Fibroblast of the aortic adventitia (primary cell): ENCODE measurements around the gene LCN9. TPM values are rescaled to one million over a fixed set of nuclear protein-coding genes. Genes with fewer than 3 reads are reported as not detected.

Experiments
- DNase-seq: peaks from one replicate; pipeline ENCODE4 v3.0.0-alpha.2; 2010; ENCODE audit warnings: low read depth
- H3K4me3 ChIP-seq: 2 replicates; pipeline ENCODE4 v1.5.1; 2011; ENCODE audit warnings: low read depth, mild to moderate bottlenecking, control low read depth, low read length, moderate library complexity
- CTCF ChIP-seq: IDR thresholded peaks from 2 replicates; pipeline ENCODE4 v1.5.1; 2011; ENCODE audit warnings: mild to moderate bottlenecking, low read length, control low read depth, inconsistent platforms; ENCODE audit not compliant: insufficient read depth
- total RNA-seq: library from RNA; depleted of rRNA; stranded (reverse); fragments of >200 nt; gene quantifications from 2 replicates; pipeline ENCODE4 v1.2.3, GENCODE V29; 2012; ENCODE audit warnings: low replicate concordance

LCN9 gene
- total RNA-seq, 1 donor, result not detected

- H3K4me3 ChIP-seq, result no peak overlapping the region
- DNase-seq, result no peak
- no peak for TF ChIP-seq CTCF
Observed at GRCh38 chr9:135716045-135716444, 52.9 kb downstream of the LCN9 start.

Other genes starting within 250 kb of the LCN9 start
- gene PPP1R26, start 183.5 kb upstream of the LCN9 start, total RNA-seq, result 2.8 and 5.2 TPM in 2 replicates
- 5.5 and 21.4 TPM in 2 replicates for gene MRPS2, start 162.6 kb upstream of the LCN9 start, total RNA-seq
- not detected in 2 replicates for gene LCN1, start 141.9 kb upstream of the LCN9 start, total RNA-seq
- gene OBP2A, start 117.2 kb upstream of the LCN9 start, total RNA-seq, result not detected in 2 replicates
- gene PAEP, start 101.6 kb upstream of the LCN9 start, total RNA-seq, result not detected in 2 replicates
- gene GLT6D1, start 23.8 kb upstream of the LCN9 start, total RNA-seq, result not detected in 2 replicates
- not detected in 2 replicates for gene SOHLH1, start 36.2 kb downstream of the LCN9 start, total RNA-seq
- not detected in 2 replicates for gene KCNT1, start 38.9 kb downstream of the LCN9 start, total RNA-seq
- gene CAMSAP1, start 244.2 kb downstream of the LCN9 start, total RNA-seq, result 15.7 and 26.4 TPM in 2 replicates